GM12874 (cell line): ENCODE data around the gene EFEMP2.

Experiments used
- TF ChIP-seq, protein P1 (sequence below): IDR thresholded peaks from 2 replicates; pipeline ENCODE4 v1.5.1; 2011; ENCODE audit warnings: low read depth, mild to moderate bottlenecking, control low read depth, low read length, moderate library complexity; ENCODE audit not compliant: insufficient read depth

Gene EFEMP2

GRCh38 chr11:65898656-65899355, 26.2 kb upstream of the EFEMP2 start:
- TF ChIP-seq, protein P1, sequence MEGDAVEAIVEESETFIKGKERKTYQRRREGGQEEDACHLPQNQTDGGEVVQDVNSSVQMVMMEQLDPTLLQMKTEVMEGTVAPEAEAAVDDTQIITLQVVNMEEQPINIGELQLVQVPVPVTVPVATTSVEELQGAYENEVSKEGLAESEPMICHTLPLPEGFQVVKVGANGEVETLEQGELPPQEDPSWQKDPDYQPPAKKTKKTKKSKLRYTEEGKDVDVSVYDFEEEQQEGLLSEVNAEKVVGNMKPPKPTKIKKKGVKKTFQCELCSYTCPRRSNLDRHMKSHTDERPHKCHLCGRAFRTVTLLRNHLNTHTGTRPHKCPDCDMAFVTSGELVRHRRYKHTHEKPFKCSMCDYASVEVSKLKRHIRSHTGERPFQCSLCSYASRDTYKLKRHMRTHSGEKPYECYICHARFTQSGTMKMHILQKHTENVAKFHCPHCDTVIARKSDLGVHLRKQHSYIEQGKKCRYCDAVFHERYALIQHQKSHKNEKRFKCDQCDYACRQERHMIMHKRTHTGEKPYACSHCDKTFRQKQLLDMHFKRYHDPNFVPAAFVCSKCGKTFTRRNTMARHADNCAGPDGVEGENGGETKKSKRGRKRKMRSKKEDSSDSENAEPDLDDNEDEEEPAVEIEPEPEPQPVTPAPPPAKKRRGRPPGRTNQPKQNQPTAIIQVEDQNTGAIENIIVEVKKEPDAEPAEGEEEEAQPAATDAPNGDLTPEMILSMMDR = no peak

GRCh38 chr11:65897020-65897471, 24.4 kb upstream of the EFEMP2 start:
- TF ChIP-seq, protein P1 = no peak

- TF ChIP-seq, protein P1 = no peak
These were observed 23.7 kb upstream of the EFEMP2 start for GRCh38 chr11:65896034-65896999.

DNA sequence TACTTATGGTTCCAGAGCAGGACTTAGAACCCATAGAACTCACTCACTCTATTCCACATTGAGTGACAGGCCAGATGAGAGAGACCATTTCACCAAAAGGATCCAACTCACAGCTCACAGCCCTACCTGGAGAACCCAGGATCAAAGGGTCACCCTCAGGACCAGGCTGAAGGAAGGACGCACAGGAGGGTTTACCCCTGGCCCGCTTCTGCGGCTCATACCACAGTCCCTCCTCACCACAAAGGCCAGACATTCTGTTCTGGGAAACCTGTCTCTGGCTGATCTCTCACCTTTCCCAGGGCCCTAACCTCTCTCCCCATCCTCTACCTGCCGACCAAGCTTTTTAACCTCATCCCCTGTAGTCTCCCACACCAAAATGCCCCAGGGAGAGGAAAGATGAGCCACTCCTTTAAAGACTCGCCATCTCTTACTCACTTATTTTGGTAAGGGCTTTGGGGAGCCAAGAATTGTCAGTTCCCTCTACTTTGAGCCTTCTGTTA, 22.9 kb upstream of the EFEMP2 start:
- TF ChIP-seq, protein P1 = no peak

- TF ChIP-seq, protein P1 = no peak
These were observed 21.5 kb upstream of the EFEMP2 start for GRCh38 chr11:65894034-65894591.

GRCh38 chr11:65892661-65893317, 20.2 kb upstream of the EFEMP2 start:
- TF ChIP-seq, protein P1 = no peak
